CD4-positive, CD25-positive, alpha-beta regulatory T cell (primary cell): Measurements from ENCODE around the gene C1orf35. TPM values are rescaled to one million over a fixed set of nuclear protein-coding genes. Genes with fewer than 3 reads are reported as not detected.

ENCODE experiments used
- ATAC-seq, 2 donors: fragments of 150-1000 bp; cut with Tn5 transposase; one replicate each; pipeline ENCODE4 v1.10.0; 2021; ENCODE audit warnings: low read depth in 2 of 2, moderate number of reproducible peaks in 2 of 2, moderate library complexity in 1 of 2
- DNase-seq, 3 donors: peaks; one replicate each; pipeline versions ENCODE4 v3.0.0 to v3.0.0-alpha.2; 2012 to 2022; ENCODE audit warnings: mixed read lengths in 1 of 3
- H3K27ac ChIP-seq: one replicate; pipeline ENCODE4 v1.7.0; 2013; ENCODE audit warnings: mild to moderate bottlenecking, low read length; ENCODE audit not compliant: insufficient read depth, poor library complexity, severe bottlenecking
- H3K27me3 ChIP-seq: one replicate; pipeline ENCODE4 v1.7.0; 2013; ENCODE audit warnings: low read length; ENCODE audit not compliant: control insufficient read depth, insufficient read depth
- H3K36me3 ChIP-seq: one replicate; pipeline ENCODE4 v1.7.0; 2013; ENCODE audit warnings: mild to moderate bottlenecking, low read length, moderate library complexity; ENCODE audit not compliant: control insufficient read depth, insufficient read depth
- H3K4me1 ChIP-seq: 2 replicates; pipeline ENCODE4 v1.7.0; 2013; ENCODE audit warnings: mild to moderate bottlenecking, low read length; ENCODE audit not compliant: insufficient read depth, control insufficient read depth, poor library complexity, severe bottlenecking
- H3K4me3 ChIP-seq: one replicate; pipeline ENCODE4 v1.7.0; 2013; ENCODE audit warnings: low read depth, mild to moderate bottlenecking, low read length, moderate library complexity
- H3K9me3 ChIP-seq, 2 experiments: 1 replicate in 1 of 2; 2 replicates in 1 of 2; pipeline ENCODE4 v1.7.0; 2013; ENCODE audit warnings: low read length in 2 of 2, mild to moderate bottlenecking in 1 of 2, moderate library complexity in 1 of 2; ENCODE audit not compliant: control insufficient read depth in 2 of 2
- H3K27ac Mint-ChIP-seq, 3 donors: one replicate each; pipeline ENCODE4 v1.8.0; 2020 to 2022; ENCODE audit warnings: mild to moderate bottlenecking in 3 of 3, mixed read lengths in 3 of 3, moderate library complexity in 2 of 3
- H3K27me3 Mint-ChIP-seq: one replicate; pipeline ENCODE4 v1.8.0; 2022; ENCODE audit warnings: mild to moderate bottlenecking, mixed read lengths
- H3K36me3 Mint-ChIP-seq: one replicate; pipeline ENCODE4 v1.8.0; 2020; ENCODE audit warnings: mixed read lengths
- H3K4me1 Mint-ChIP-seq, 4 donors: one replicate each; pipeline ENCODE4 v1.8.0; 2020 to 2022; ENCODE audit warnings: mixed read lengths in 4 of 4, mild to moderate bottlenecking in 1 of 4
- H3K4me3 Mint-ChIP-seq, 4 donors: one replicate each; pipeline ENCODE4 v1.8.0; 2020 to 2022; ENCODE audit warnings: mild to moderate bottlenecking in 4 of 4, mixed read lengths in 4 of 4, moderate library complexity in 3 of 4
- H3K9me3 Mint-ChIP-seq, 7 donors: one replicate each; pipeline ENCODE4 v1.8.0; 2020 to 2022; ENCODE audit warnings: mixed read lengths in 7 of 7, mild to moderate bottlenecking in 3 of 7, moderate library complexity in 2 of 7
- polyA plus RNA-seq, 4 donors: library from polyadenylated mRNA; unstranded; fragments of 300-500 nt; fragmentation: Illumina TruSeq; gene quantifications; one replicate each; pipeline ENCODE4 v1.2.3, GENCODE V29; 2021
- total RNA-seq: library from RNA; stranded (reverse); gene quantifications from one replicate; pipeline ENCODE4 v1.2.3, GENCODE V29; 2022

Gene C1orf35
- total and polyA plus RNA-seq, 5 donors from 2014 or later = 18.0 to 24.0 (median 21.4) TPM

- DNase-seq (no peak), ATAC-seq (no peak)
- peaks cover 23% of the 10 kb centered on the region for H3K36me3 ChIP-seq
- H3K4me1 Mint-ChIP-seq = peaks cover 0 to 14% (median 1%) of the 10 kb centered on the region in 4 donors
- no peaks in the 10 kb centered on the region for H3K36me3 Mint-ChIP-seq
- H3K27ac ChIP-seq = no peak within 1 kb of the TSS
- H3K4me3 Mint-ChIP-seq = peak within 1 kb of the TSS in 1 of 4 donors; percentile 27
- H3K4me3 ChIP-seq = no peak within 1 kb of the TSS
- H3K9me3 ChIP-seq = no peaks in the 10 kb centered on the region
- H3K4me1 ChIP-seq = peaks cover 3% of the 10 kb centered on the region
- no peak within 1 kb of the TSS for H3K27ac Mint-ChIP-seq
- H3K9me3 Mint-ChIP-seq = no peaks in the 10 kb centered on the region
- H3K27me3 ChIP-seq = no peaks in the 10 kb centered on the region
- H3K27me3 Mint-ChIP-seq = no peaks in the 10 kb centered on the region
These were observed 46.4 kb upstream of the C1orf35 start, which contains the start of gene GJC2 for GRCh38 chr1:228149406-228150119. Gene GJC2, plus strand, starts transcription at chr1:228149930. Its CDS starts 7,829 bp downstream, at chr1:228157759.

- Mint-ChIP-seq H3K27ac (no peak overlapping the region), H3K9me3 (no peaks in the 10 kb centered on the region), H3K4me1 (peaks cover 0 to 16% (median 2%) of the 10 kb centered on the region in 4 donors), H3K36me3 (no peaks in the 10 kb centered on the region), H3K27me3 (no peaks in the 10 kb centered on the region), H3K4me3 (peak overlapping the region in 1 of 4 donors; percentile 27)
- DNase-seq = peak in 1 of 3 donors; percentile 0
- Histone ChIP-seq H3K27me3 (no peaks in the 10 kb centered on the region), H3K27ac (no peak overlapping the region), H3K36me3 (peaks cover 23% of the 10 kb centered on the region), H3K4me3 (no peak overlapping the region), H3K9me3 (no peaks in the 10 kb centered on the region), H3K4me1 (peaks cover 9% of the 10 kb centered on the region)
- ATAC-seq = no peak
These were observed 45.8 kb upstream of the C1orf35 start for GRCh38 chr1:228148935-228149405.

- Mint-ChIP-seq H3K27ac (no peak overlapping the region), H3K36me3 (no peaks in the 10 kb centered on the region), H3K4me1 (peaks cover 0 to 23% (median 9%) of the 10 kb centered on the region in 4 donors), H3K9me3 (no peaks in the 10 kb centered on the region), H3K4me3 (peak overlapping the region in 1 of 4 donors; percentile 54), H3K27me3 (no peaks in the 10 kb centered on the region)
- H3K27ac ChIP-seq = no peak overlapping the region
- no peaks in the 10 kb centered on the region for H3K9me3 ChIP-seq
- peaks cover 13% of the 10 kb centered on the region for H3K4me1 ChIP-seq
- H3K36me3 ChIP-seq = peaks cover 23% of the 10 kb centered on the region
- DNase-seq (peak in 1 of 3 donors; percentile 0), ATAC-seq (no peak)
- H3K27me3 ChIP-seq = no peaks in the 10 kb centered on the region
- no peak overlapping the region for H3K4me3 ChIP-seq
These were observed 45.2 kb upstream of the C1orf35 start for GRCh38 chr1:228148196-228148861.

GRCh38 chr1:228147768-228148167 lies 44.6 kb upstream of the C1orf35 start:
- DNase-seq = peak in 1 of 3 donors; percentile 0
- H3K27me3 Mint-ChIP-seq = no peaks in the 10 kb centered on the region

GRCh38 chr1:228147151-228147693 lies 44.1 kb upstream of the C1orf35 start:
- H3K9me3 ChIP-seq = no peaks in the 10 kb centered on the region
- no peak overlapping the region for H3K27ac ChIP-seq
- Mint-ChIP-seq H3K9me3 (no peaks in the 10 kb centered on the region), H3K36me3 (no peaks in the 10 kb centered on the region), H3K27me3 (no peaks in the 10 kb centered on the region), H3K27ac (no peak overlapping the region), H3K4me3 (no peak overlapping the region), H3K4me1 (peaks cover 0 to 34% (median 15%) of the 10 kb centered on the region in 4 donors)
- peak in 1 of 3 donors; percentile 1 for DNase-seq
- ATAC-seq = no peak
- H3K4me1 ChIP-seq = peaks cover 24% of the 10 kb centered on the region
- H3K4me3 ChIP-seq = no peak overlapping the region
- H3K27me3 ChIP-seq = no peaks in the 10 kb centered on the region
- peaks cover 23% of the 10 kb centered on the region for H3K36me3 ChIP-seq

More at GRCh38 chr1:228147768-228148167, 44.6 kb upstream of the C1orf35 start:
- H3K4me3 Mint-ChIP-seq = peak overlapping the region in 1 of 4 donors; percentile 54
- H3K36me3 Mint-ChIP-seq = no peaks in the 10 kb centered on the region
- ATAC-seq = no peak
- H3K9me3 ChIP-seq = no peaks in the 10 kb centered on the region
- H3K27me3 ChIP-seq = no peaks in the 10 kb centered on the region
- H3K4me3 ChIP-seq = no peak overlapping the region
- H3K4me1 Mint-ChIP-seq = peaks cover 0 to 28% (median 13%) of the 10 kb centered on the region in 4 donors
- H3K27ac ChIP-seq = no peak overlapping the region
- H3K27ac Mint-ChIP-seq = no peak overlapping the region
- H3K4me1 ChIP-seq = peaks cover 19% of the 10 kb centered on the region
- no peaks in the 10 kb centered on the region for H3K9me3 Mint-ChIP-seq
- peaks cover 23% of the 10 kb centered on the region for H3K36me3 ChIP-seq

GRCh38 chr1:228146417-228147150 lies 43.5 kb upstream of the C1orf35 start:
- Histone ChIP-seq H3K9me3 (no peaks in the 10 kb centered on the region), H3K27ac (no peak overlapping the region), H3K27me3 (no peaks in the 10 kb centered on the region), H3K4me3 (no peak overlapping the region), H3K4me1 (peaks cover 31% of the 10 kb centered on the region), H3K36me3 (peaks cover 23% of the 10 kb centered on the region)
- Mint-ChIP-seq H3K4me3 (no peak overlapping the region), H3K36me3 (no peaks in the 10 kb centered on the region), H3K9me3 (no peaks in the 10 kb centered on the region), H3K27me3 (no peaks in the 10 kb centered on the region), H3K27ac (no peak overlapping the region), H3K4me1 (peaks cover 0 to 40% (median 17%) of the 10 kb centered on the region in 4 donors)
- ATAC-seq (no peak), DNase-seq (peak in 1 of 3 donors; percentile 0)
